IPS-18a (cell line): ENCODE data around the gene ZFP90.

Experiments used
- H3K27ac ChIP-seq: one replicate; pipeline ENCODE4 v1.5.1; 2013; ENCODE audit warnings: low read length
- H3K27me3 ChIP-seq: one replicate; pipeline ENCODE4 v1.6.1; 2013; ENCODE audit warnings: mild to moderate bottlenecking, low read length; ENCODE audit not compliant: control insufficient read depth, insufficient read depth
- H3K36me3 ChIP-seq: one replicate; pipeline ENCODE4 v1.6.1; 2013; ENCODE audit warnings: low read depth, low read length; ENCODE audit not compliant: control insufficient read depth
- H3K4me1 ChIP-seq: one replicate; pipeline ENCODE4 v1.6.1; 2013; ENCODE audit warnings: low read depth, low read length; ENCODE audit not compliant: control insufficient read depth
- H3K4me3 ChIP-seq: one replicate; pipeline ENCODE4 v1.5.1; 2013; ENCODE audit warnings: low read length
- H3K9ac ChIP-seq: one replicate; pipeline ENCODE4 v1.6.1; 2013; ENCODE audit warnings: mild to moderate bottlenecking, low read length, moderate library complexity
- H3K9me3 ChIP-seq: one replicate; pipeline ENCODE4 v1.6.1; 2013; ENCODE audit warnings: low read depth, low read length; ENCODE audit not compliant: control insufficient read depth

The ZFP90 gene

GRCh38 chr16:68605746-68606145 is 66.7 kb downstream of the ZFP90 start:
- no peaks in the 10 kb centered on the region for H3K27me3 ChIP-seq
- H3K27ac ChIP-seq = no peak overlapping the region
- H3K4me3 ChIP-seq = no peak overlapping the region
- H3K36me3 ChIP-seq = no peaks in the 10 kb centered on the region
- H3K9me3 ChIP-seq = no peaks in the 10 kb centered on the region
- no peak overlapping the region for H3K9ac ChIP-seq
- H3K4me1 ChIP-seq = no peaks in the 10 kb centered on the region

GRCh38 chr16:68607443-68607842 is 68.4 kb downstream of the ZFP90 start:
- Histone ChIP-seq H3K4me1 (no peaks in the 10 kb centered on the region), H3K4me3 (no peak overlapping the region), H3K36me3 (no peaks in the 10 kb centered on the region), H3K27ac (no peak overlapping the region), H3K9ac (no peak overlapping the region), H3K9me3 (no peaks in the 10 kb centered on the region), H3K27me3 (no peaks in the 10 kb centered on the region)

GRCh38 chr16:68608330-68608729 is 69.2 kb downstream of the ZFP90 start:
- Histone ChIP-seq H3K36me3 (no peaks in the 10 kb centered on the region), H3K4me3 (no peak overlapping the region), H3K27me3 (no peaks in the 10 kb centered on the region), H3K4me1 (no peaks in the 10 kb centered on the region), H3K9me3 (peaks cover under 1% of the 10 kb centered on the region), H3K9ac (no peak overlapping the region), H3K27ac (no peak overlapping the region)

- Histone ChIP-seq H3K4me1 (no peaks in the 10 kb centered on the region), H3K36me3 (no peaks in the 10 kb centered on the region), H3K27me3 (no peaks in the 10 kb centered on the region), H3K9me3 (peaks cover 7% of the 10 kb centered on the region), H3K27ac (no peak overlapping the region), H3K4me3 (no peak overlapping the region), H3K9ac (no peak overlapping the region)
These were observed 73.9 kb downstream of the ZFP90 start for GRCh38 chr16:68612996-68613395.

GRCh38 chr16:68617734-68618133 is 78.6 kb downstream of the ZFP90 start:
- H3K27me3 ChIP-seq = no peaks in the 10 kb centered on the region
- H3K9ac ChIP-seq = no peak overlapping the region
- H3K9me3 ChIP-seq = peaks cover 7% of the 10 kb centered on the region
- no peaks in the 10 kb centered on the region for H3K4me1 ChIP-seq
- no peak overlapping the region for H3K4me3 ChIP-seq
- no peak overlapping the region for H3K27ac ChIP-seq
- no peaks in the 10 kb centered on the region for H3K36me3 ChIP-seq
